Gastrocnemius medialis (tissue), 4 donors: Measurements from ENCODE around the gene RGSL1. TPM values are rescaled to one million over a fixed set of nuclear protein-coding genes. Genes with fewer than 3 reads are reported as not detected.

Experiments used
- ATAC-seq, 2 donors: fragments of 150-250 bp; one replicate each; pipeline ENCODE4 v1.9.1; 2016
- DNase-seq, 2 donors: peaks; one replicate each; pipeline ENCODE4 v3.0.0-alpha.2; 2019
- H3K27ac ChIP-seq, 4 donors: fragments of 200-600 bp; sonication (generic); 1 replicate in 1 of 4; 2 replicates in 3 of 4; pipeline ENCODE4 v1.5.1; 2016 to 2018; ENCODE audit warnings: mild to moderate bottlenecking in 2 of 4, moderate library complexity in 1 of 4
- H3K27me3 ChIP-seq, 3 donors: fragments of 200-600 bp; sonication (generic) in 2 of 3; 1 replicate in 1 of 3; 2 replicates in 2 of 3; pipeline versions ENCODE4 v1.5.1 to v1.6.0; 2016 to 2019; ENCODE audit warnings: mild to moderate bottlenecking in 1 of 3, moderate library complexity in 1 of 3
- H3K36me3 ChIP-seq, 2 donors: fragments of 200-600 bp; sonication (generic) in 1 of 2; one replicate each; pipeline ENCODE4 v1.5.1; 2017 to 2018
- H3K4me1 ChIP-seq, 2 donors: fragments of 200-600 bp; sonication (generic) in 1 of 2; one replicate each; pipeline ENCODE4 v1.5.1; 2016 to 2017; ENCODE audit warnings: mild to moderate bottlenecking in 2 of 2
- H3K4me3 ChIP-seq, 4 donors: fragments of 200-600 bp; sonication (generic) in 3 of 4; 1 replicate in 1 of 4; 2 replicates in 3 of 4; pipeline ENCODE4 v1.5.1; 2016 to 2019; ENCODE audit warnings: mild to moderate bottlenecking in 2 of 4
- H3K9me3 ChIP-seq, 3 donors: fragments of 200-600 bp; sonication (generic) in 2 of 3; 1 replicate in 1 of 3; 2 replicates in 2 of 3; pipeline ENCODE4 v1.5.1; 2016 to 2019
- CTCF ChIP-seq, 5 experiments: fragments of 450-650 bp in 3 of 5; fragments of 200-600 bp in 2 of 5; sonication (generic) in 2 of 5; IDR thresholded peaks in 4 of 5; conservative IDR thresholded peaks in 1 of 5; 1 replicate in 4 of 5; 2 replicates in 1 of 5; pipeline ENCODE4 v1.5.1; 2016 to 2019; ENCODE audit warnings: antibody characterized with exemption in 5 of 5, mild to moderate bottlenecking in 3 of 5, moderate library complexity in 3 of 5
- POLR2A ChIP-seq, 2 donors: fragments of 450-650 bp; IDR thresholded peaks; one replicate each; pipeline ENCODE4 v1.6.1; 2017; ENCODE audit warnings: antibody characterized with exemption in 2 of 2, mild to moderate bottlenecking in 2 of 2, moderate library complexity in 2 of 2
- in situ Hi-C, 4 donors: fragments of 200-750 bp; cut with MboI; loops; one replicate each; pipeline versions ENCODE4 v1.15.0 to v1.8.0; 2017; ENCODE audit warnings: low sequenced_read_pairs in 4 of 4
- intact Hi-C: fragments of 100-400 bp; cut with DNase I; formaldehyde crosslinking; loops from one replicate; pipeline ENCODE4 v1.15.1; 2023; ENCODE audit warnings: low total_unique reads
- total RNA-seq, 4 donors: library from RNA; depleted of rRNA; stranded (reverse); fragments of >200 nt; gene quantifications; one replicate each; pipeline versions ENCODE4 v1.1.0 to v1.2.3, GENCODE V29; 2016

Gene RGSL1
- total RNA-seq, 4 donors from 2014 or later, result not detected

GRCh38 chr1:182426442-182427430, 23.2 kb upstream of the RGSL1 start:
- in situ Hi-C loops, result loop anchor here in 3 of 4 donors (25.0 kb wide), 2 partner anchors 336 to 361 kb away; partner anchors contain the start of gene NPL (in 1 of the 3)
- no peak overlapping the region for H3K4me3 ChIP-seq
- no peaks in the 10 kb centered on the region for H3K36me3 ChIP-seq
- no peaks in the 10 kb centered on the region for H3K4me1 ChIP-seq
- H3K27ac ChIP-seq, result no peak overlapping the region
- H3K9me3 ChIP-seq, result no peaks in the 10 kb centered on the region
- H3K27me3 ChIP-seq, result no peaks in the 10 kb centered on the region
- DNase-seq, result no peak
- intact Hi-C loops, result no loop called here
- no peak for ATAC-seq
- TF ChIP-seq POLR2A (IDR thresholded peaks at IDR 0.05) (no peak), CTCF (IDR thresholded peaks at IDR 0.05 in 4 of 5, conservative IDR thresholded peaks at IDR 0.05 in 1 of 5) (no peak)

- intact Hi-C loops, result no loop called here
- ATAC-seq, result no peak
- H3K27ac ChIP-seq, result no peak overlapping the region
- in situ Hi-C loops, result loop anchor here in 3 of 4 donors (25.0 kb wide), 2 partner anchors 334 to 359 kb away; partner anchors contain the start of gene NPL (in 1 of the 3)
- no peaks in the 10 kb centered on the region for H3K27me3 ChIP-seq
- H3K4me3 ChIP-seq, result no peak overlapping the region
- TF ChIP-seq CTCF (IDR thresholded peaks at IDR 0.05 in 4 of 5, conservative IDR thresholded peaks at IDR 0.05 in 1 of 5), result no peak
- TF ChIP-seq POLR2A (IDR thresholded peaks at IDR 0.05), result no peak
- H3K4me1 ChIP-seq, result no peaks in the 10 kb centered on the region
- H3K36me3 ChIP-seq, result no peaks in the 10 kb centered on the region
- no peak for DNase-seq
- no peaks in the 10 kb centered on the region for H3K9me3 ChIP-seq
These were observed 21.9 kb upstream of the RGSL1 start for GRCh38 chr1:182428043-182428442.

DNA sequence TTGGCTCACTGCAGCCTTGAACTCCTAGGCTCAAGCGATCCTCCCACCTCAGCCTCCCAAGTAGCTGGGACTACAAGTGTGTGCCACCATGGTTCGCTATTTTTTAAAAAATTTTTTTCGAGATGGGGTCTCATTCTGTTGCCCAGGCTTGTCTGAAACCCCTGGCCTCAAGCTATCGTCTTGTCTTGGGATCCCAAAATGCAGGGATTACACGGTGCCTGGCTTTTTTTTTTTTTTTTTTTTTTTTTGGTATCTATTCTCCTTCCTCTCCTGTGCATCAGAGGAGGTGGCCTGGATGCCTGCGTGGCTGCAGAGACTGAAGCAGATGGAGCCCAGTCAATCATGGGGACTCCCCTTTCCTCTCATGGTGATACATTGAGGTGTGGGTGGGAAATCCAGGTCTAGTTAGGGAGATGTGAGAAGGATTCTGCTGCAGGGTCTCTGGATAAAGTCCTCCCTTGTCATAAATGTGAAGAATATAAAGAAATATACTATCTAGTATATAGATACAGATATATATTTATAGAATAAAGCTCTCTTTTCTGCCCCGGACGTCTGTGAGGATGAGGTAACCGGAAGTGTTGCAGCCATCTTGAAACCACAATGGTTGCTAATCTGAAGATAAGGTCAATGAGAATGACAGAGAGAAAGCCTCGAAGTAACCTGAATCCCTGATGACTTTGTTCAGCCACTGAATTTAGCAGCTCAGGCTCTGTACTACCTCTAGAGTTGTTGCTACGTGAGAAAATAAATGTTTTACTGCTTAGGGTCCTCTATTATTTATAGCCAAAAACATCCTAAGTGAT, 19.5 kb upstream of the RGSL1 start:
- TF ChIP-seq POLR2A (IDR thresholded peaks at IDR 0.05) (no peak), CTCF (IDR thresholded peaks at IDR 0.05 in 4 of 5, conservative IDR thresholded peaks at IDR 0.05 in 1 of 5) (no peak)
- Histone ChIP-seq H3K27ac (no peak overlapping the region), H3K4me1 (no peaks in the 10 kb centered on the region), H3K27me3 (no peaks in the 10 kb centered on the region), H3K9me3 (no peaks in the 10 kb centered on the region), H3K36me3 (no peaks in the 10 kb centered on the region), H3K4me3 (no peak overlapping the region)
- no peak for DNase-seq
- in situ Hi-C loops (loop anchor here in 3 of 4 donors (25.0 kb wide), 2 partner anchors 332 to 357 kb away; partner anchors contain the start of gene NPL (in 1 of the 3)), intact Hi-C loops (no loop called here)
- no peak for ATAC-seq

DNA sequence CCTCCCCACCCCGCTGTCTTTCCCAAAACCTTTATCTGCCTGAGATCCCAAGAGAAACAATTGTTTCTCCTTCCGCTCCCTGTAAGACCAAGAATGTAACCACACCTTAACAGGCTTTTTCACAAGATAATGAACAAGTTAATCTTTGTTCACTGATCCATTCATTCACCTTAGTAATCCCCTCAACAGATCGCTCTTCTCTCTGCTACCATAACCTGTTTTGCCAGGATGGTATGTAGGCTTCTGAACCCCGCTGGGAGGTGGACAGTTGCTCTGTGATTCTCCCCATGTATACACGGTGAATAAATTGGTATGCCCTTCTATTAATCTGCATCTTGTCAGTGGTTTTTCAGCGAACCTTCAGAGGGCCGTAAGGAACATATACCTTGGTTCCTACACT, 18.7 kb upstream of the RGSL1 start:
- no peak for ATAC-seq
- H3K9me3 ChIP-seq, result no peaks in the 10 kb centered on the region
- in situ Hi-C loops, result loop anchor here in 3 of 4 donors (25.0 kb wide), 2 partner anchors 331 to 356 kb away; partner anchors contain the start of gene NPL (in 1 of the 3)
- H3K4me1 ChIP-seq, result no peaks in the 10 kb centered on the region
- no peak overlapping the region for H3K27ac ChIP-seq
- no peak overlapping the region for H3K4me3 ChIP-seq
- no peaks in the 10 kb centered on the region for H3K27me3 ChIP-seq
- no peak for DNase-seq
- TF ChIP-seq CTCF (IDR thresholded peaks at IDR 0.05 in 4 of 5, conservative IDR thresholded peaks at IDR 0.05 in 1 of 5) (no peak), POLR2A (IDR thresholded peaks at IDR 0.05) (no peak)
- H3K36me3 ChIP-seq, result no peaks in the 10 kb centered on the region
- intact Hi-C loops, result no loop called here
